NCI-H1048 (cell line): ENCODE measurements around the gene MIER3.
"Not testable (repeated sequence)": the region's sequence is repeated elsewhere in the genome, so short reads cannot be mapped to it uniquely, and the experiment has no call there.

Experiments used
- DNase-seq: peaks from one replicate; lab custom pipeline; 2025; lab: John Stamatoyannopoulos, UW

The MIER3 gene

GRCh38 chr5:56951946-56952691, at the start of gene MIER3:
MIER3 (minus strand) TSS chr5:56952123; CDS start chr5:56952102, 21 bp downstream.
- DNase-seq: peak; percentile 64

GRCh38 chr5:56995596-56995995, 43.7 kb upstream of the MIER3 start:
- DNase-seq: no peak

GRCh38 chr5:56993241-56993640, 41.3 kb upstream of the MIER3 start:
- no peak for DNase-seq

GRCh38 chr5:56989676-56990075, 37.8 kb upstream of the MIER3 start:
- no peak for DNase-seq

GRCh38 chr5:56988490-56988889, 36.6 kb upstream of the MIER3 start:
- DNase-seq: no peak

- no peak for DNase-seq
Observed at GRCh38 chr5:56987171-56987570, 35.2 kb upstream of the MIER3 start.

- DNase-seq: no peak
Observed at GRCh38 chr5:56986626-56986947, 34.7 kb upstream of the MIER3 start.

- DNase-seq: no peak
Observed at GRCh38 chr5:56985936-56986625, 34.2 kb upstream of the MIER3 start.

- no peak for DNase-seq
Observed at GRCh38 chr5:56984445-56984844, 32.5 kb upstream of the MIER3 start.

- no peak for DNase-seq
Observed at GRCh38 chr5:56983593-56984361, 31.9 kb upstream of the MIER3 start.

- DNase-seq: no peak
Observed at GRCh38 chr5:56981548-56982315, 29.8 kb upstream of the MIER3 start.

GRCh38 chr5:56979968-56980367, 28.0 kb upstream of the MIER3 start:
- DNase-seq: no peak

- DNase-seq: not testable (repeated sequence)
Observed at GRCh38 chr5:56979526-56979925, 27.6 kb upstream of the MIER3 start.

- no peak for DNase-seq
Observed at GRCh38 chr5:56977822-56978221, 25.9 kb upstream of the MIER3 start.

- DNase-seq: no peak
Observed at GRCh38 chr5:56977021-56977420, 25.1 kb upstream of the MIER3 start.

GRCh38 chr5:56974241-56974640, 22.3 kb upstream of the MIER3 start:
- no peak for DNase-seq

GRCh38 chr5:56973473-56973872, 21.6 kb upstream of the MIER3 start:
- no peak for DNase-seq

- no peak for DNase-seq
Observed at GRCh38 chr5:56971275-56971674, 19.4 kb upstream of the MIER3 start.

- no peak for DNase-seq
Observed at GRCh38 chr5:56964173-56964572, 12.2 kb upstream of the MIER3 start.

- no peak for DNase-seq
Observed at GRCh38 chr5:56963246-56963645, 11.3 kb upstream of the MIER3 start.

- DNase-seq: no peak
Observed at GRCh38 chr5:56962286-56962685, 10.4 kb upstream of the MIER3 start.

GRCh38 chr5:56961746-56962145, 9.8 kb upstream of the MIER3 start:
- DNase-seq: no peak
